Skeletal muscle satellite cell (primary cell): ENCODE measurements around the gene ZNF268. TPM values are rescaled to one million over a fixed set of nuclear protein-coding genes. Genes with fewer than 3 reads are reported as not detected.

Experiments used
- small RNA-seq: library from RNA; depleted of rRNA; stranded (forward); fragments of <200 nt; gene quantifications from one replicate; pipeline ENCODE3, GENCODE V24; 2012

The ZNF268 gene

Small RNAs within 50 kb of the gene (small RNA-seq; reads per million reads assigned to genes)
- not detected for gene RF00019
- gene RNU6-717P, result not detected
